ENCODE measurements around the gene ASCC1. TPM values are rescaled to one million over a fixed set of nuclear protein-coding genes. Genes with fewer than 3 reads are reported as not detected.
A peak's percentile ranks its signal among the peaks of the same experiment; 100 is the strongest.
"Not testable (repeated sequence)": the region's sequence is repeated elsewhere in the genome, so short reads cannot be mapped to it uniquely, and the experiment has no call there.

The ASCC1 gene
- total and polyA plus RNA-seq, 5 donors from 2014 or later: 20.5 to 28.8 (median 26.0) TPM

DNA sequence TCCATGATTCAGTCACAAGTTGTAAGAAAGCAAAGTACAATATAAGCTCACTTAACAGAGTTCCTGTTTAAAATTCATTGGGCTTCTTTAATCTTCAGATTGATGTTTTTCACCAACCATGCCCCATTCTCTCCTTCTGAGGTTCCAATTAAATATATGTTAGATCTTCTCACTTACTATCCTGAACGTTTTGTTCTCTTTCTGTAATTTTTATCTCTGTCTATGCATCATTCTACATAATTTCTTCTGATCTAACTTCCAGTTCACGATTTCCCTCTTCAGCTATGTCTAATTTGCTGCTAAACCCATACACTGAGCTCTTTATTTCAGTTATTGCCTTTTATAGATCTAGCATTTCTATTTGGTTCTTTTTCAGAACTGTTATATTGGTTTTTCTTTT is 99.7 kb downstream of the ASCC1 start:
- Mint-ChIP-seq H3K4me3 (no peak overlapping the region), H3K27me3 (no peaks in the 10 kb centered on the region), H3K9me3 (peaks cover 0 to 10% (median 0%) of the 10 kb centered on the region in 7 donors), H3K4me1 (peaks cover 17 to 32% (median 23%) of the 10 kb centered on the region in 4 donors), H3K27ac (no peak overlapping the region), H3K36me3 (peaks cover 24% of the 10 kb centered on the region)
- ATAC-seq (ENCODE audit: low read depth in 2 of 2) (no peak), DNase-seq (no peak)
- peaks cover 0 to 5% of the 10 kb centered on the region in 2 experiments for H3K9me3 ChIP-seq (ENCODE audit: control insufficient read depth in 2 of 2, low read length in 2 of 2)
- no peaks in the 10 kb centered on the region for H3K27me3 ChIP-seq (ENCODE audit: control insufficient read depth, insufficient read depth, low read length)
- no peaks in the 10 kb centered on the region for H3K36me3 ChIP-seq (ENCODE audit: control insufficient read depth, insufficient read depth, low read length)
- H3K27ac ChIP-seq (ENCODE audit: insufficient read depth, low read length, poor library complexity, severe bottlenecking): no peak overlapping the region
- no peaks in the 10 kb centered on the region for H3K4me1 ChIP-seq (ENCODE audit: control insufficient read depth, insufficient read depth, low read length, poor library complexity, severe bottlenecking)
- no peak overlapping the region for H3K4me3 ChIP-seq (ENCODE audit: low read depth, low read length)

DNA sequence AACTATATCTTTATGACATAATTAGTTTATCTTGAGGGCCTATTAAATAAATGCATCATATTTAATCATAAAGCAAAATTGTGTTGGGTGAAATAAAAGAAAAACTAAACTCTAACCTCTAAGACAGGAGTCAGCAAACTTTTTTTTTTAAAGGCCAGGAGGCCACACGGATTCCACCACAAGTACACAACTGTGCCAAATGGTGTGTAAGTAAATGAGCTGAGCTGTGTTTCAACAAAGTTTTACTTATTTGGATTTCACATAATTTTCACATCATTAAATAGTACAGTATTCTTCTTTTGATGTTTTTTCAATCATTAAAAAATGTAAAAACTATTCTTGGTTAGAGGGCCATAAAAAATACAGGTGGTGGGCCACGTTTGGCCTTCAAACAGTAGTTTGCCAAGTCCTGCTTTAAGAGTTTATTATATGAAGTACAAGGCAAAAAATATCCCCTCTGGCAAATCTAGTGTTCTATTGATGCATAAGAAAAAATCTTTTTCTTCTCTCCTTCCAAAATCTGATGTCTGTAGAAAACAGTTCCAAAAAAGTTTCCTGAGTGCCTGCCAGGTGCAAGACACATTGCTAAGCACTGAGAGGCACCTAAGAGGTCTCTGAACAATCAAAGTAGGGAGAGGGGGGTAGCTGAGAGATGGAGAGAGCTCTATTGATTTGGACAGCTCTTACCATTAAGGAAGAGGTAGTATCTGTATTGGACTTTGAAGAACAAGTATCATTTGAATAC is 101.2 kb downstream of the ASCC1 start:
- Histone ChIP-seq H3K4me3 (ENCODE audit: low read depth, low read length) (no peak overlapping the region), H3K4me1 (ENCODE audit: control insufficient read depth, insufficient read depth, low read length, poor library complexity, severe bottlenecking) (peaks cover 9% of the 10 kb centered on the region), H3K9me3 (ENCODE audit: control insufficient read depth in 2 of 2, low read length in 2 of 2) (peaks cover 0 to 5% of the 10 kb centered on the region in 2 experiments), H3K27me3 (ENCODE audit: control insufficient read depth, insufficient read depth, low read length) (no peaks in the 10 kb centered on the region), H3K36me3 (ENCODE audit: control insufficient read depth, insufficient read depth, low read length) (no peaks in the 10 kb centered on the region), H3K27ac (ENCODE audit: insufficient read depth, low read length, poor library complexity, severe bottlenecking) (no peak overlapping the region)
- DNase-seq: no peak
- ATAC-seq (ENCODE audit: low read depth in 2 of 2): no peak
- peaks cover 0 to 10% (median 0%) of the 10 kb centered on the region in 7 donors for H3K9me3 Mint-ChIP-seq
- H3K4me3 Mint-ChIP-seq: no peak overlapping the region
- H3K36me3 Mint-ChIP-seq: peaks cover 24% of the 10 kb centered on the region
- peak overlapping the region in 1 of 3 donors; percentile 55 for H3K27ac Mint-ChIP-seq
- no peaks in the 10 kb centered on the region for H3K27me3 Mint-ChIP-seq
- H3K4me1 Mint-ChIP-seq: peaks cover 22 to 41% (median 27%) of the 10 kb centered on the region in 4 donors

DNA sequence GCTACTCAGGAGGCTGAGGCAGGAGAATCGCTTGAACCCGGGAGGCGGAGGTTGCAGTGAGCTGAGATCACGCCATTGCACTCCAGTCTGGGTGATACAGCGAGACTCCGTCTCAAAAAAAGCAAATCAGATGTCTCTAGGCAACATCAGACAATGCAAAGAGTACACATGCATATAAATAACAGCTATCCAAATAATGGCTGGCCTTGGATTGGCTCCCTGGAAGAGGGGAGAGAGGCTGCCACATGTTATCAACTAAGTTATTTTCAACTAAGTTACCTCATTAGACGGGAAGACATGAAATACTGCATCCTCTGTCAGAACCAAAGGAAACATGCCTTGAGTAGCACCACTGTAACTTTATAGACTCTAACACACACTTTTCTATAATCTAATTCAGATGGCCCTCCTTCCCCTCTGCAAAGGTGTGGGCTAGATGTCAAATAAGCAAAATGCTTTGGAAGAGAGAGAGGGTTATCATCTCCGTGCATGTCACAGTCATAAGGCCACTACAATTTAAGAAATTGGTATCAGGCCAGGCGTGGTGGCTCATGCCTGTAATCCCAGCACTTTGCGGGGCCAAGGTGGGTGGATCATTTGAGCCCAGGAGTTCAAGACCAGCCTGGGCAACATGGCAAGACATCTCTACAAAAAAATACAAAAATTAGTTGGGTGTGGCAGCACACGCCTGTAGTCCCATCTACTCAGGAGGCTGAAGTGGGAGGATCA is 105.2 kb downstream of the ASCC1 start:
- Histone ChIP-seq H3K27ac (ENCODE audit: insufficient read depth, low read length, poor library complexity, severe bottlenecking) (no peak overlapping the region), H3K4me3 (ENCODE audit: low read depth, low read length) (no peak overlapping the region), H3K27me3 (ENCODE audit: control insufficient read depth, insufficient read depth, low read length) (no peaks in the 10 kb centered on the region), H3K36me3 (ENCODE audit: control insufficient read depth, insufficient read depth, low read length) (no peaks in the 10 kb centered on the region), H3K4me1 (ENCODE audit: control insufficient read depth, insufficient read depth, low read length, poor library complexity, severe bottlenecking) (peaks cover 49% of the 10 kb centered on the region), H3K9me3 (ENCODE audit: control insufficient read depth in 2 of 2, low read length in 2 of 2) (no peaks in the 10 kb centered on the region)
- DNase-seq (no peak), ATAC-seq (ENCODE audit: low read depth in 2 of 2) (no peak)
- Mint-ChIP-seq H3K4me1 (peaks cover 55 to 77% (median 58%) of the 10 kb centered on the region in 4 donors), H3K36me3 (peaks cover 13% of the 10 kb centered on the region), H3K9me3 (peaks cover 0 to 1% (median 0%) of the 10 kb centered on the region in 7 donors), H3K4me3 (peak overlapping the region in 1 of 4 donors; percentile 18), H3K27ac (peak overlapping the region; percentile 62 to 94 (median 92)), H3K27me3 (no peaks in the 10 kb centered on the region)

DNA sequence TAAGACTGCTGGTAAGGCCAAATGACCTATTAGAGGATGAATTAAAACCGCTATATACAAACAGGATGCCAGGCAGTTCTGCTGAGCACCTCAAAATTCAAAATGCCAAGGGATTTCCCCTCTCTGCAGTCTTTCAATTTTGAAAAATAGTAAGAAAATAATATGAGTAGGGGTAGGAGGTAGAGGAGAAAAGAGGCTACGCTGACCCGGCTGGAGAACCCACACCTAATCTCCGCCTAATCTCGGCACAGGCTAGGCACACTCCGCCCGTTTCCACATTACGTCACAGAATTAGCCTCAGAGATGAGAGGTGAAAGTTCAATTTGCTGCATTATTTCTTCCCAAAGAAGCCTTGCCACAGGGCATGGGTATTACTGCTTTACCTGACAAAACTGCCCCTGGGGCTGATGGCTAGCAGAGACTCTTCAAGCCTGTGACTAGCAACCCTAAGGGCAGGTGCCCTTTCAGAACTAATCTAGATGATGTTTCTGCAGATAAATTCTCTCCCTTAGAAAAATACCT is 106.4 kb downstream of the ASCC1 start:
- Histone ChIP-seq H3K27ac (ENCODE audit: insufficient read depth, low read length, poor library complexity, severe bottlenecking) (peak overlapping the region; percentile 78), H3K4me1 (ENCODE audit: control insufficient read depth, insufficient read depth, low read length, poor library complexity, severe bottlenecking) (peaks cover 53% of the 10 kb centered on the region), H3K36me3 (ENCODE audit: control insufficient read depth, insufficient read depth, low read length) (no peaks in the 10 kb centered on the region), H3K4me3 (ENCODE audit: low read depth, low read length) (peak overlapping the region; percentile 66), H3K27me3 (ENCODE audit: control insufficient read depth, insufficient read depth, low read length) (no peaks in the 10 kb centered on the region), H3K9me3 (ENCODE audit: control insufficient read depth in 2 of 2, low read length in 2 of 2) (no peaks in the 10 kb centered on the region)
- peak; percentile 61 to 66 for ATAC-seq (ENCODE audit: low read depth in 2 of 2)
- peaks cover 7% of the 10 kb centered on the region for H3K36me3 Mint-ChIP-seq
- no peaks in the 10 kb centered on the region for H3K27me3 Mint-ChIP-seq
- DNase-seq: peak in 2 of 3 donors; percentile 31 to 67
- H3K4me1 Mint-ChIP-seq: peaks cover 50 to 81% (median 57%) of the 10 kb centered on the region in 4 donors
- H3K9me3 Mint-ChIP-seq: no peaks in the 10 kb centered on the region
- H3K4me3 Mint-ChIP-seq: peak overlapping the region; percentile 59 to 88 (median 74)
- peak overlapping the region; percentile 91 to 99 (median 94) for H3K27ac Mint-ChIP-seq

DNA sequence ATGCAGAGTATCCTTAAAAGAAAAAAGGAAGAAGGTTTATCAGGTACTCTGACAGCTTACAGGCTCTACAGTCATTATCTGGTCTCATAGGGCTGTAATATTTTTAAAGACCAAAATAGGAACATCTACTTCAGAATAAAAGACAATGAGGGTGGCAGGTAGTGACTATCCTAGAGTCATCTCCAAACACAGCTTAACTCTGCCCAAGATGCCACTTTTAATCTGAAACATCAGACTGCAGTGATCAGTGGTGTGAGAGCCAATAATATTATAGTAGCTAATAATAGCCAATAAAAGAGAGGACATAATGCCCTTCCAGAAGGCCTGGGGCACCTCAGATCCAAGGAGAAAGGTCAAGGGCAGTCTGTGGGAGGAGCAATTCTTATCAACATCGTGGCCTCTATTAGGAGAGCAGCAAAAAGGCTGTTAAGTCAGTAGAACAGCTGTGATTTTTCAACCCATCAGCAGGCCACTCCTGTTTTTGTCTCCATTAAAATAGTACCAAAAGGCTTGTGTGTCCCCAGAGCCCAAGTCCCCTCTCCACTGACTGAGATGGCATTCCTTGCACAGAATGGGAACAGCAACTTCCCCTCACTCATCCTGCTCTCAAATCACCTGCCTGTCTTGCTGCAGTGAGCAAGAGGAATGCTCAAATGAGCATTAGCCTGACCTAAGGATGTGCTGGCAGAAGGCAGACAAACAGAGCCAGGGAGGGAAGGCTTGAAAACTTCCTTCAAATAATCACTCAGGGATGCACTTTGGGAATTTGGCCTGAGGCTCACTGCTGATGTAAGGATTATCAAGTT is 107.0 kb downstream of the ASCC1 start:
- no peaks in the 10 kb centered on the region for H3K9me3 Mint-ChIP-seq
- no peaks in the 10 kb centered on the region for H3K9me3 ChIP-seq (ENCODE audit: control insufficient read depth in 2 of 2, low read length in 2 of 2)
- peak overlapping the region; percentile 78 for H3K27ac ChIP-seq (ENCODE audit: insufficient read depth, low read length, poor library complexity, severe bottlenecking)
- no peaks in the 10 kb centered on the region for H3K27me3 Mint-ChIP-seq
- H3K27me3 ChIP-seq (ENCODE audit: control insufficient read depth, insufficient read depth, low read length): no peaks in the 10 kb centered on the region
- H3K4me3 Mint-ChIP-seq: peak overlapping the region; percentile 59 to 88 (median 74)
- peak; percentile 8 to 9 for ATAC-seq (ENCODE audit: low read depth in 2 of 2)
- no peak for DNase-seq
- no peaks in the 10 kb centered on the region for H3K36me3 ChIP-seq (ENCODE audit: control insufficient read depth, insufficient read depth, low read length)
- peaks cover 7% of the 10 kb centered on the region for H3K36me3 Mint-ChIP-seq
- H3K4me1 Mint-ChIP-seq: peaks cover 50 to 88% (median 61%) of the 10 kb centered on the region in 4 donors
- peak overlapping the region; percentile 66 for H3K4me3 ChIP-seq (ENCODE audit: low read depth, low read length)
- peak overlapping the region; percentile 91 to 99 (median 94) for H3K27ac Mint-ChIP-seq
- H3K4me1 ChIP-seq (ENCODE audit: control insufficient read depth, insufficient read depth, low read length, poor library complexity, severe bottlenecking): peaks cover 53% of the 10 kb centered on the region

DNA sequence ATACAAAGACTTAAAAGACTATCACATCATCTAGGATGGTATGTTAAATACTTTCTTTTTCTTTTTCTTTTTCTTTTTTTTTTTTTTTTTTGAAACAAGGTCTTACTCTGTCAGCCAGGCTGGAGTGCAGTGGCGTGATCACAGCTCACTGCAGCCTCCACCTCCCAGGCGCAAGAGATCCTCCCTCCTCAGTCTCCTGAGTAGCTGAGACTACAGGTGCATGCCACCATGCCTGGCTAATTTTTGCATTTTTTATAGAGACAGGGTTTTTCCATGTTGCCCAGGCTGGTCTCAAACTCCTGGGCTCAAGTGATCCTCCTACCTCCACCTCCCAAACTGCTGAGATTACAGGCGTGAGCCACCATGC is 108.1 kb downstream of the ASCC1 start:
- Histone ChIP-seq H3K4me1 (ENCODE audit: control insufficient read depth, insufficient read depth, low read length, poor library complexity, severe bottlenecking) (peaks cover 53% of the 10 kb centered on the region), H3K4me3 (ENCODE audit: low read depth, low read length) (peak overlapping the region; percentile 66), H3K27ac (ENCODE audit: insufficient read depth, low read length, poor library complexity, severe bottlenecking) (peak overlapping the region; percentile 78)
- H3K27me3 Mint-ChIP-seq; H3K36me3 Mint-ChIP-seq; DNase-seq; H3K36me3 ChIP-seq (ENCODE audit: control insufficient read depth, insufficient read depth, low read length); H3K27me3 ChIP-seq (ENCODE audit: control insufficient read depth, insufficient read depth, low read length); H3K9me3 Mint-ChIP-seq; ATAC-seq (ENCODE audit: low read depth in 2 of 2); H3K9me3 ChIP-seq (ENCODE audit: control insufficient read depth in 2 of 2, low read length in 2 of 2): not testable (repeated sequence)
- peak overlapping the region; percentile 91 to 99 (median 94) for H3K27ac Mint-ChIP-seq
- H3K4me1 Mint-ChIP-seq: peaks cover 42 to 88% (median 65%) of the 10 kb centered on the region in 4 donors
- peak overlapping the region; percentile 29 to 83 (median 69) for H3K4me3 Mint-ChIP-seq

DNA sequence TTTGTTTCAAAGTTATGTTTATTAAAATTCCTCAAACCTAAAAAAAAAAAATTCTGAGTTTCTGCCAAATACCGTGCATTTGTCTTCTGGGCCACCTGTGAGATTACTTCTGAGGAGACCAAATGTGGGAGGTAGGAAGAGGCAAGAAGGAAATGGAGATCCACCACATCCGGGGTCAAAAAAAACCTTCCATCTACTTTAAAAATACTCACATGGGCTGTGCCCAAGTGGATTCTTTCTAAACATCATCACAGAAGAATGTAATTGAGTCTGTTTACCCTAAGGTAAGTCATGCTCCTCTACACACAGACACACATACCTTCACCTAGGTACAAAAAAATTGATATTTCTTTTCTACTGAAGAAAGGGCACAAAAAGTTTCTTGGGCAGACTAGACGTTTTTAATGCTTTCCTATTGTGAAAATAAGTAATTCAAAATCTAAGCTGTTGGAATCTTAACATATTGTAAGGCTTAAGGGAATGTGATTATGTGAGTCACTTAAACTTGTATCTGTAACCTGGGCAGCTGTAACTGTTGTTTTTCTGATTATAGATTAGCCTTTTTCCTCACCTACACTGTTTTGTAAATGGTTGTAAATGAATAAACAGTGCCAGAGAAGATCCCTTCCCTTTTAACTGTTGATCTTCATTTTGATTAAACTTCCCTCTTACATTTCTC is 108.6 kb downstream of the ASCC1 start:
- Mint-ChIP-seq H3K36me3 (peaks cover 5% of the 10 kb centered on the region), H3K4me1 (peaks cover 42 to 89% (median 65%) of the 10 kb centered on the region in 4 donors), H3K9me3 (no peaks in the 10 kb centered on the region), H3K27ac (peak overlapping the region; percentile 91 to 99 (median 94)), H3K27me3 (no peaks in the 10 kb centered on the region), H3K4me3 (peak overlapping the region; percentile 29 to 83 (median 69))
- DNase-seq: peak in 2 of 3 donors; percentile 70 to 80
- peaks cover 53% of the 10 kb centered on the region for H3K4me1 ChIP-seq (ENCODE audit: control insufficient read depth, insufficient read depth, low read length, poor library complexity, severe bottlenecking)
- H3K9me3 ChIP-seq (ENCODE audit: control insufficient read depth in 2 of 2, low read length in 2 of 2): no peaks in the 10 kb centered on the region
- peak overlapping the region; percentile 66 for H3K4me3 ChIP-seq (ENCODE audit: low read depth, low read length)
- H3K36me3 ChIP-seq (ENCODE audit: control insufficient read depth, insufficient read depth, low read length): no peaks in the 10 kb centered on the region
- peak overlapping the region; percentile 78 for H3K27ac ChIP-seq (ENCODE audit: insufficient read depth, low read length, poor library complexity, severe bottlenecking)
- H3K27me3 ChIP-seq (ENCODE audit: control insufficient read depth, insufficient read depth, low read length): no peaks in the 10 kb centered on the region
- peak; percentile 71 to 72 for ATAC-seq (ENCODE audit: low read depth in 2 of 2)
